ENCODE measurements around the gene MFNG. TPM values are rescaled to one million over a fixed set of nuclear protein-coding genes. Genes with fewer than 3 reads are reported as not detected.

The MFNG gene
- total RNA-seq, 2 donors from 2014 or later = 3.0 to 7.3 TPM

DNA sequence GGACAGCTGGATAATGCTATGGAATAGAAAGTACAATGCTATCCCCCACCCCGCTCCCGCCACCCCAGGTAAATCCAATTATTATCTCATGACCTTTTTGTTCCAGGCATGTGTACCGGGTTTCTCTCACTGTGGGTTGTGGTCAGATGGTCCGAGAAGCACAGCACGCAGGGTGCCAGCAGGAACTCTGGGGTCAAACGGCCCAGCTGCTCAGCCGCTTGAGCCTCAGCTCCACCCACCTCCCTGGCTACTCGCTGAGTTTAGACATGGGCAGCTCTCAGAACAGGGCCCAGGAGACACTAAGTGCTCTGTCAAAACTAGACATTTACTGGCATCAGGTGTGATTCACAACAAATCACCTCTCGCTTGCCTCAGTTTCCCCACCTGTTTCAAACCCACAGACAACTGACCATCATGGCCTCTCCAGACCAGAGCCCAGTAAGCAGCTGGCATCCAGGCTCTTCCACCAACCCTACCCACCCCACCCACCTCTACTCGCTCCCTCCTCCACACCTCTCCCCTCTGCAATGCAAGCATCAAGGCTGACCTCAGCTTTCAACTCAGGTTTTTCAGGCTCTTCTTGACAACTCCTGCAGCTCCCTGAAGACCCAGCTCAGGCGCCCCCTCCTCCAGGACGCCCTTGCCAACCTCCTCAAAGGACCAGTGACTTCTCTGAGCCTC is 13.0 kb upstream of the MFNG start:
- Histone ChIP-seq H3K9me3 (no peaks in the 10 kb centered on the region), H3K4me3 (no peak overlapping the region), H3K4me1 (peaks cover 58% of the 10 kb centered on the region), H3K27me3 (no peaks in the 10 kb centered on the region), H3K27ac (peak overlapping the region in 3 of 4 donors; percentile 88 to 95 (median 93)), H3K36me3 (replicated peaks in 1 of 2; ENCODE audit: insufficient read depth in 1 of 2, low read depth in 2 of 2) (no peaks in the 10 kb centered on the region)
- no peak for TF ChIP-seq POLR2A (IDR thresholded peaks at IDR 0.05)
- 57 to 79% methylated on average over 12 of the region's 12 CpGs for WGBS, 2 donors
- no peak for DNase-seq
- intact Hi-C loops (cut with DNase I) = no loop called here
- ATAC-seq = no peak

DNA sequence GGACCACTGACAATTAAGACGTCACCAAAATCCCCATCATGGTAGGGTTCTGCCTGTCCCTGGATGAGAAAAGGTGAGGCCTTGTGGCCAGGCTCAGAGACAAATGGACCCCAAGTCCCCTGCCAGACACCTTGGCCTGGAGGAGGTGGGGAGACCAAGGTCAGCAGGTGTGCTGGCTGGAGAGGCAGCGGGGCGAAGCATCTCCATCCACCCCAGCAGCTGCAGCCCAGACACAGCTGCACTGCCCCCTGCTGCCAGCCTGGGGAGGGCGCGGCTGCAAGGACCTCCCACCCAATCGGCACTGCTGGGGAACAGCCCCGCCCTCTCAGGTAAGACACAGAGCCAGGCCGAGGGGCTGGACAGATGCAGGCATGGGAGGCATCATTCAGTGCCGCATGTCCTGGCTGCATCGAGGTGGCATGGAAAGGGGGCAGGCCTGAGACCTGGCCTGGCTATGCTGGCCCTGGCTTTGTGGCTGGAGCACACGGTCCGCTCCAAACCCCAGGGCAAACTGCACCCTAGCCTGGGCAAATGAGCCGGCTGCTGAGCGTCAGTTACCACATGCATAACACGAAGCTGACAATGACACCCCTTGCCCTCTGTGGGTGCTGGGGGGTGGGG is 12.2 kb upstream of the MFNG start:
- peak; percentile 63 to 80 (median 66) for DNase-seq
- ATAC-seq = no peak
- intact Hi-C loops (cut with DNase I) = no loop called here
- 30 to 43% methylated on average over 2 to 15 of the region's 15 CpGs for WGBS, 2 donors
- Histone ChIP-seq H3K36me3 (replicated peaks in 1 of 2; ENCODE audit: insufficient read depth in 1 of 2, low read depth in 2 of 2) (no peaks in the 10 kb centered on the region), H3K4me1 (peaks cover 50% of the 10 kb centered on the region), H3K9me3 (no peaks in the 10 kb centered on the region), H3K4me3 (no peak overlapping the region), H3K27ac (no peak overlapping the region), H3K27me3 (no peaks in the 10 kb centered on the region)
- TF ChIP-seq POLR2A (IDR thresholded peaks at IDR 0.05) (no peak), CTCF (IDR thresholded peaks at IDR 0.05) (peak; percentile 44 to 75 (median 66))

DNA sequence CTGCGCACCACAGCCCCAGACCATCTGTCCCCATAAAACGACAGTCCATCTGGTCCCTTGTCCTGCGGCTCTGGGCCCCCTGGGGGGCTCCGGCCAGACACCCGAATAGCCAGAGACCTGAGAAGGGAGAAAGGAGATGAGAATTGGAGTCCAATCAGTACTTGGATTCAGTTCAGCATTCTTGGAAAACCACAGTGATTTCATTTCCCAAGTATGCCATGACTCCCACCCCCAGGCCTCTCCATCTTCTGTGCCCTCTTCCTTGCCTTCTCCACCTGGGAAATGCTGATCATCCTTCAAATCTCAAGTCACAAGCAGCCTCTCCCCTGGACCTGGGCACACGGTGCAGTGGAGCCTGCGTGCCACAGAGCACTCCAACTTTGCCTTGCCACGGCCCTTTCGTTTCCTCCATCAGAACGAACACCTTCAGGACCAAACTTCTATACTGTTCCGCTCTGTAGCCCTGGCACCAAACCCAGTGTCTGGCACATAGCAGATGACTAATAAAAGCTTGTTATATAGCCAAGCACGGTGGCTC is 10.9 kb upstream of the MFNG start:
- TF ChIP-seq CTCF (IDR thresholded peaks at IDR 0.05) (no peak), POLR2A (IDR thresholded peaks at IDR 0.05) (no peak)
- intact Hi-C loops (cut with DNase I) = no loop called here
- no peak overlapping the region for H3K4me3 ChIP-seq
- H3K27me3 ChIP-seq = no peaks in the 10 kb centered on the region
- no peaks in the 10 kb centered on the region for H3K36me3 ChIP-seq (replicated peaks in 1 of 2; ENCODE audit: insufficient read depth in 1 of 2, low read depth in 2 of 2)
- no peak overlapping the region for H3K27ac ChIP-seq
- DNase-seq = no peak
- ATAC-seq = no peak
- H3K4me1 ChIP-seq = peaks cover 37% of the 10 kb centered on the region
- no peaks in the 10 kb centered on the region for H3K9me3 ChIP-seq
- WGBS, 2 donors = 88 to 89% methylated on average over 12 of the region's 12 CpGs

- 85 to 92% methylated on average over 9 to 10 of the region's 11 CpGs for WGBS, 2 donors
- intact Hi-C loops (cut with DNase I) = no loop called here
- Histone ChIP-seq H3K4me3 (no peak overlapping the region), H3K27me3 (no peaks in the 10 kb centered on the region), H3K36me3 (replicated peaks in 1 of 2; ENCODE audit: insufficient read depth in 1 of 2, low read depth in 2 of 2) (no peaks in the 10 kb centered on the region), H3K9me3 (no peaks in the 10 kb centered on the region), H3K4me1 (peaks cover 33% of the 10 kb centered on the region), H3K27ac (no peak overlapping the region)
- ATAC-seq (no peak), DNase-seq (no peak)
- TF ChIP-seq POLR2A (IDR thresholded peaks at IDR 0.05) = no peak
- no peak for TF ChIP-seq CTCF (IDR thresholded peaks at IDR 0.05)
Measured at GRCh38 chr22:37496651-37497050, 10.5 kb upstream of the MFNG start.

- H3K4me1 ChIP-seq = peaks cover 6% of the 10 kb centered on the region
- H3K9me3 ChIP-seq = no peaks in the 10 kb centered on the region
- WGBS, 2 donors = 95 to 100% methylated on average over 3 to 10 of the region's 10 CpGs
- H3K36me3 ChIP-seq (replicated peaks in 1 of 2; ENCODE audit: insufficient read depth in 1 of 2, low read depth in 2 of 2) = no peaks in the 10 kb centered on the region
- no peak overlapping the region for H3K27ac ChIP-seq
- ATAC-seq (no peak), DNase-seq (no peak)
- TF ChIP-seq POLR2A (IDR thresholded peaks at IDR 0.05) = no peak
- no peak for TF ChIP-seq CTCF (IDR thresholded peaks at IDR 0.05)
- no peak overlapping the region for H3K4me3 ChIP-seq
- H3K27me3 ChIP-seq = no peaks in the 10 kb centered on the region
- intact Hi-C loops (cut with DNase I) = no loop called here
Measured at GRCh38 chr22:37493979-37494378, 7.8 kb upstream of the MFNG start.
